Epidermal melanocyte (primary cell): Measurements from ENCODE around the gene ZDHHC7.

Source experiments
- DNase-seq: peaks from one replicate; pipeline ENCODE4 v3.0.0; 2011; ENCODE audit warnings: low spot score; ENCODE audit not compliant: insufficient read length

ZDHHC7 gene

DNA sequence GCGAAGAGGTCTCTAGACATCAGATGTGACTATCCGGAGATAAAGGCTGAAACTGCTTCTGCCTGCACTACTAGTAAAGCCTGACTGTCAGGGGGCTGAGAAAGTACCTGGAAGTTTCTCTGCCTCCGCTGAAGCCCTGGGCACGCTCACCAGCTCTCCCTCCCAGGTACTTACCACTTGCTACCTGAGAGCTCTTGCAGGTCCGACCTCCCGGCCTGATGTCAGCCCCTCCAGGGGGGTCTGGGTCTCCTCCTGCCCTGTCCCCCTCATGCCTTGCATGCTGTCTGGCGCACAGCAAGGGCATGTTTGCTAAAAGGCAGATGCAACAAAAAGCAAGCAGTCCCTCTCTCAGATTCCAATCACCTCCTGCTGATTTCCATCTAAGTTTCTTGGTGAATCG, 17.4 kb downstream of the ZDHHC7 start:
- no peak for DNase-seq

GRCh38 chr16:84992717-84993075, 18.6 kb downstream of the ZDHHC7 start:
- no peak for DNase-seq

DNA sequence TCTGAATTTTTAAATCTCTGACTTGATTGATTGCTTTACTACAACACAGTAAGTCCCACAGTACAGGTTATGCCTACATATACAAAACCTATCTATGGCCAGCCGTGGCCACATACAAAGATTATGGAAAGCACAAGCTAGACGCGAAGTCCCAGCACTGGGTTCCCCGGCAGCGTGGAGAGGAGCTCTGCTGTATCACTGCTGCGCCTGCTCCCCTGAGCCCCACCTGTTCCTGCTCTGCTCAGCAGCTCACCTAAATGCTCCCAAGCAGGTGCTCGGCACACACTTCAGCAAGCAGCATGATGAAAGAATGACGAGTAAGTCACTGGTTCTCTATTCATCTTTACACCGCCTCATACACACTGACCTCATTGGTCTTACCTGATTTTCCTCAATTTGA, 20.6 kb downstream of the ZDHHC7 start:
- DNase-seq = no peak

GRCh38 chr16:84989749-84990620, 21.4 kb downstream of the ZDHHC7 start:
- DNase-seq = no peak

DNA sequence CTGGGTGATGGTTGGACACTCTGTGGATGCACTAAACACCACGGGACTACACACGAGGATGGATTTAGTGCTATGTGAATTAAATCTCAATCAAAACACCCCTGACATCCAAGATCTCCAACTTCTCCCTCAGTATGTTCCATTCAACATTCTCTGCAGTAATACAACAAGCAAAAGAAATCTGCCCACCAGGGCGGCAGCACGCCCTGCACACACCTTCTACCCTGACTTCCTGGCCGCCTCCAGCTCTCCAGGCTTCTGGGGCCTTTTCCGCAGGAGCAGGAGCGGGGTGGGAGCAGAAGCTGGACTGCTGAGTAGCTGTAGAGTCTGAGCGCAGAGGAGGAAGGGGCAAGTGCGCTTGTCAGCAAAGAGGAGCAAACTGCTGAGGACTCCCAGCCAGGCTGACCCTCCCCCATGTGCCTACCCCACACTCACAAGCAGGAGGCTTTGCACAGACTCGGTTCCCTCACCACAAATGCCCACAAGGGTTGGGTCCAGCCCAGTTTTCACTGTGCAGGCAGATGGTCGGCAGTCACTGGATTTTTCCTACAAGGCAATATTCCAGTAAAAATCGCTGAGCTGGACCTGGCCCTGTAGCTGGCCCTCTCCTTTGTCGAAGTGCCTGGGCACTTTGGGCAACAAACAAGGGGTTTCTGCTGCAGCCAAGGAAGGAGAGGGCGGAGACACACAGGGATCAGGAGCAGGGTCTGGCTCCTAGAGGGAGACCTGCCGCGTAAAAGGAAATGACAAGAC, 22.8 kb downstream of the ZDHHC7 start:
- DNase-seq = no peak

- DNase-seq = no peak
Measured at GRCh38 chr16:84986879-84987278, 24.5 kb downstream of the ZDHHC7 start.

DNA sequence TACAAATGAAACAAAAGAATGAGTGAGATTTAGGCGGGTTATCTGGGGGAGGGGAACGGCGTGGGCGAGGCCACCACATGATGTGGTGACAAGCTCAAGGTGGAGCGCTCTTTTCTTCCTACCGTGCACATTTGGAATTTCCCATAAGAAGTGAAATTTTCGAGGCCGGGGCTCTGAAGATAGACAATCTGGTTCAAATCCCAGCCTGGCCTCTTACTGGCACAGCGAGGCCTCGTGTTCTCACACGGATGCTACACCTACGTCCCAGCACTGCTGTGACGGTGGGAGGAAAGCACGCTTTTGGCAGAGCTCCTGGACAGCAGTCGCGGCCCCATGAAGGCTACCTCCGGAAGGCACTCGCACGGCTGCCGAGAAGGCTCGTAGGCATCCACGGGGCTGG, 25.2 kb downstream of the ZDHHC7 start:
- no peak for DNase-seq

DNA sequence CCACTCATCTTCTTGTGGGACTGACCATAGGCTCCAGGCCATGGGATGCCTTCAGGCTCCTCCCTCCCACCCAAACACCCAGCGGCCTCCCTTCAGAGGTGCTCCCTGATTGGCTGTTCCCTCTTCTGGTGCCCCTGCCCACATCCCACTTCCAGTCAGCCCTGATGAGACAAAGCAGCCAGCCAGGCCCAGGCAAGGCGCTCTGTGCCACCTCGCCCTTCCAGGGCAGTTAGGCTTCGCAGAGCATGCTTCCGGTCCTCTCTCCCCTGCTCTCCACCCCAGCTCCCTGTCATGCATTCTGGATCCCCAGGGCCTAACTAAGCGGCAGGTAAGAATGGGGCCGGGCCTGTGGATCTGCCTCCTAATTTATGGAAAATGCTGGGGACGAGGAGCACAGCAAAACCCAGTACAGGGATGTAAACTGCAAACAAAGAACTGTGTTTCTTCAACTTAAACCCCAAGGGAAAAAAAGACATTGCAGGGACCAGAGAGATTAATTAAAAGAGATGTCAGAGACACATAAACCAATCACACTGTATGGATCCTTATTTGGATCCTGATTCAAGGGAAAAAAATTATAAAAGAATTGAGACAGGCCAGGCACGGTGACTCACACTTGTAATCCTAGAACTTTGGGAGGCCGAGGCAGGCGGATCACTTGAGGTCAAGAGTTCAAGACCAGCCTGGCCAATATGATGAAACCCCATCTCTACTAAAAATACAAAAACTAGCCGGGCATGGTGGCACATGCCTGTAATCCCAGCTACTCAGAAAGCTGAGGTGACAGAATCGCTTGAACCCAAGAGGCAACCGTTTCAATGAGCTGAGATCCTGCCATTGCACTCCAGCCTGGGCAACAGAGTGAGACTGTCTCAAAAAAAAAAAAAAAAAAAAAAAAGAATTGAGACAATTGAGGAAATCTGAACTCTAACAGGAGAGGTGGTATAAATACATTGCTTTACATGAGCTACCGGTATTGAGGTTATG, 26.0 kb downstream of the ZDHHC7 start:
- peak; percentile 40 for DNase-seq

DNA sequence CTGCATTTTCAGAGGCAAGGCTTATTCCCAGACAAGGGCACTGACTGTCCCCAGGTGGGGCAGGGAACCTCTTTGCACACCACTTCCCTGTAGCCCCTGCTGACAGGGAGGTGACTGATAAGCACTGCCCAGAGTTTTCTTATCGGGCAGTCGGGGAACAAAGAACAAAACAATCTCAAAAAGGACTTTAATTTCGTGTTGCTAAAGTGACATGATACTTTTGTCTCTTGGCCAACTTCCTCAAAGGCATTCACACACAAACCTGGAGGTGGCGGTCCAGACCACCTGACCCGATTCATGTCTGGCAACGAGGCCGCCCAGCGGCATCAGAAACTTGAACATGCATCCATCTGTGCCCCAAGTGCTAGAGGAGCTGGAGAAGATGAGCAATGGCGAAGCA, 28.9 kb downstream of the ZDHHC7 start:
- DNase-seq = no peak

DNA sequence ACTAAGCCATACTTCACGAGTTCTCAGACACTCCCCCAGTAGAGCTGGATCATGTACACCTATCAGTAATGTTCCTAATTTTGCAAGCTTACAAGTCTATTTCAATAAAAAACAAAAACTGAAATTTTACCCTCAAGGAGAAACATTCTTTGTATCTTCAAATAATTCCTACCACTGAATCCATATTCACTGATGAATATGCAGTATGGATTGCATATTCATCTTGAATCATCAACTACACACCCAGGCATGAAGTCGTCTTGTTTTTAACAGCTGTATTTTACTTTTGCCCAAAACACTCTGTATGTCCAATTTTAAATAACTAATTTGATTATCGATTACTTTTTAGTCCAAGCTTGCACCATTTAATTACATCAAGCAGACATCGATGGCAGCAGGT, 31.8 kb downstream of the ZDHHC7 start:
- DNase-seq = no peak

DNA sequence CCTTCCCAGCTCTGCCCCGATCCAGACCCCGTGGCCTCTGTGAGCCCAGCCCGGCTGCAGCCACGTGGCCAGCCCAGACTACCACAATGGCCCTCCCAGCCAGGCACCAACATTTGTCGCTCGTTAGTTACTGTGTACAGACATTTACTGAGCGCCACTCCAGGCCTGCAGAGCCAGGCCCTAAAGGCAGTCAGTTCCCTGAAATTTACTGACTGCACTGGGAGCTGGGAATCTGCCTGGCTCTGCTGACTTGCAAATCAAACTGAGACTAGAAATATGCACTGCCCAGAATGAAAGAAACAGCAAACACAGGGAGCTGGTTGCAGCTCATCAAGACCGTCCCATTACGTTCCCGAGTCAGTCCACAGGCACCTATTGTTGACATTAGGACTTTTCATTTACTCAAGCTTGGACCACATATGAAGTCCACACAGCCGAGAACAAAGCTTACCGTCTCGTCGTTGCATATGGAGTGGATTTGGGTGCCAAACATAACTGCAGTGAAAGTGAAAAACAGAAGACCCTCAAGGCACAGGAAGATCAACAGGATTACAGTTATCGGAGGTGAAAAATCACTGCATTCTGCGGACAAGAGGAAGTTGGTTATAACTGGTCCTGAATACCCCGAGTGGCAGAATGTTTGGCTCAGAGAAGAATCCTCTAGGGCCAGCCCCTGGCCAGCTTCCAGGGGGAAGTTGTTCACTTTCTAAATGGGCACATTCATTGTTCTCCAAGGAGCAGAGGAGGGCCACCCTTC, 34.5 kb downstream of the ZDHHC7 start:
- DNase-seq = peak; percentile 54

DNA sequence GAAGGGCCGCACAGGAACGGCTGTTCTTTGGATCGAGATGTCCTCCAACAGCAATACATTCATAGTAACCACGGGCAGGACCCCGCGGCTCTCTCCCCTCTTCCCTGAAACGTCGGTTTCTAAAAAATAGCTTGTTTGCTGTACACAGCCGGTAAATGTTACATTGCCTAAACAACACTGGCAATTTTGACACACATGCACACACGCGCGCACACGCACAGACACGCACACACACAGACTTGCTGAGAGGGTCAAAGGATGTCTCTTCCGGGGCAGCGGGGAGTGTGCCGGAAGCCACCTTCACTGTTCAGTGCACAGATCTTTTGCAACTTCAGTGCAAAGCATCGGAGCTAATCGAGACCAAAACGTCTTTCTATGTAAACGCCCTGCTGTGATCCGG, 35.8 kb downstream of the ZDHHC7 start:
- DNase-seq = no peak

GRCh38 chr16:84975066-84975465, 36.3 kb downstream of the ZDHHC7 start:
- DNase-seq = no peak

- no peak for DNase-seq
Measured at GRCh38 chr16:84973776-84974523, 37.4 kb downstream of the ZDHHC7 start.

DNA sequence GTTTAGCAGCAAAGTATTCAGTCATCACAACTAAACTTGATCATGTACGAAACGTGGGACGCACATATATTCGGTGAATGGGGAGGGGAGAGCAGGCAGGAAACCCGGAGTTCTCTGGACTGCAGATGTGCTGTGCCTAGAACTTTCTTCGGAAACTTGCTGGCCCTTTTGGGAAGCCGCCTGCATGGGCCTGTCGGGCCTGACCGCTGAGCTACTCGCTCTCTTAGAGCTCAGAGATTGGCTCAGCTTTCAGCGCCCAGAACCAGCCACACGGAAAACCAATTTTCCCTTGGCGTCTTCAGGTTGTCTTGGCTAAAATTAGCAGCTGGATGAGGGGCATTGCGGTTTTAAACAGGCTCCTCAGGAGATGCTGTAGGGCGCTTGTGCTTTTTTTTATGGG, 38.1 kb downstream of the ZDHHC7 start:
- DNase-seq = no peak

DNA sequence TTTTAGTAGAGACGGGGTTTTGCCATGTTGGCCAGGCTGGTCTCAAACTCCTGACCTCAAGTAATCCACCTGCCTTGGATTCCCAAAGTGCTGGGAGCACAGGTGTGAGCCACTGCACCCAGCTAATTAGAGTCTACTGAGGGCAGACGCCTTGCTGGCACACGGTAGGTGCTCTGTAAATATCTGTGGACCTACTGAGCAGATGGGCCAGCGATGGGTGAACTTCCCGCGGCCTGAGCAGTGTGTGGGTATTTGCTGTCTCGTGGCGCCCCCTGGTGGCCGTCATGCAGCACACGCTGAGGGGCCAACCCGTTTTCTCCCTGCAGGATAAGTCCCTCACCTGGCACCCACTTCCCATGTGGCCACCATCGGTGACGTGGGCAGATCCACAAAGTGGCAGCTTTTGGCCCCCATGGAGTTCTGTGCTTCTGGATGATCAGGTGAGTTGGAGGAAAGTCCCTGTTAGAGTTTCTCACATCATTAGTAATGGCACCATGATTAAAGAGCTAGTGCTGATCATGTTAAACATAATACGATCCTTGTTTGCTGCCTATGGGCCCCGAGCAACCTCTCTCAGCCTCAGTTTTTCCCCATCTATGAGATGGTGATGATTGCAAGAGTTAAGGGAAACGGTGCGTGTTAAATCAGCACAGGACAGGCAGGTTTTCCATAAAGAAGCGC, 40.7 kb downstream of the ZDHHC7 start:
- DNase-seq = peak; percentile 68

GRCh38 chr16:84967828-84968227, 43.5 kb downstream of the ZDHHC7 start:
- no peak for DNase-seq

- DNase-seq = no peak
Measured at GRCh38 chr16:84965428-84966415, 45.6 kb downstream of the ZDHHC7 start.
